HG03064 (cell line): ENCODE results near the gene SART1.

Experiments used
- ATAC-seq: cut with Tn5 transposase; IDR thresholded peaks from one replicate; pipeline ENCODE4 v1.9.1; 2021; ENCODE audit warnings: low read depth; ENCODE audit not compliant: unreplicated experiment

Gene SART1

GRCh38 chr11:65962141-65962564 lies 619 bp downstream of the SART1 start:
- no peak for ATAC-seq

GRCh38 chr11:65964906-65965305 lies 3.4 kb downstream of the SART1 start:
- no peak for ATAC-seq

GRCh38 chr11:65965986-65966762 lies 4.6 kb downstream of the SART1 start:
- ATAC-seq, result no peak

GRCh38 chr11:65967329-65967934 lies 5.9 kb downstream of the SART1 start:
- ATAC-seq, result no peak

- no peak for ATAC-seq
These were observed 7.3 kb downstream of the SART1 start for GRCh38 chr11:65968600-65969482.

GRCh38 chr11:65972116-65972515 lies 10.6 kb downstream of the SART1 start:
- ATAC-seq, result no peak

GRCh38 chr11:65973439-65974110 lies 12.0 kb downstream of the SART1 start:
- no peak for ATAC-seq

GRCh38 chr11:65975771-65976170 lies 14.2 kb downstream of the SART1 start:
- ATAC-seq, result no peak

GRCh38 chr11:65976216-65977176 lies 15.0 kb downstream of the SART1 start:
- ATAC-seq, result no peak

GRCh38 chr11:65977621-65978390 lies 16.3 kb downstream of the SART1 start:
- no peak for ATAC-seq

GRCh38 chr11:65978391-65979238 lies 17.1 kb downstream of the SART1 start:
- no peak for ATAC-seq

- ATAC-seq, result no peak
These were observed 17.8 kb downstream of the SART1 start for GRCh38 chr11:65979261-65979759.

- ATAC-seq, result no peak
These were observed 19.7 kb downstream of the SART1 start for GRCh38 chr11:65981101-65981740.

- no peak for ATAC-seq
These were observed 20.7 kb downstream of the SART1 start for GRCh38 chr11:65981972-65982823.

GRCh38 chr11:65982824-65983588 lies 21.5 kb downstream of the SART1 start:
- no peak for ATAC-seq

GRCh38 chr11:65983589-65983987 lies 22.1 kb downstream of the SART1 start:
- no peak for ATAC-seq
